Brain microvascular endothelial cell (primary cell): Measurements from ENCODE around the gene SLC35F3.

Experiments used
- DNase-seq: peaks from one replicate; pipeline ENCODE4 v3.0.0-alpha.2; 2020
- H3K27ac ChIP-seq: fragments of 250-450 bp; sonication (Bioruptor Pico); 2 replicates; pipeline ENCODE4 v1.5.1; 2020; ENCODE audit warnings: mild to moderate bottlenecking, moderate library complexity
- H3K27me3 ChIP-seq: fragments of 250-450 bp; sonication (Bioruptor Pico); replicated peaks from 2 replicates; pipeline ENCODE4 v1.5.1; 2020; ENCODE audit warnings: mild to moderate bottlenecking
- H3K36me3 ChIP-seq: fragments of 250-450 bp; sonication (Bioruptor Pico); replicated peaks from 2 replicates; pipeline ENCODE4 v1.5.1; 2020; ENCODE audit warnings: mild to moderate bottlenecking
- H3K4me3 ChIP-seq: 2 replicates; pipeline ENCODE4 v1.5.1; 2011; ENCODE audit warnings: low read depth, mild to moderate bottlenecking, control low read depth, low read length, moderate library complexity
- CTCF ChIP-seq: IDR thresholded peaks from 2 replicates; pipeline ENCODE4 v1.5.1; 2011; ENCODE audit warnings: low read depth, mild to moderate bottlenecking, moderate library complexity, low read length, control low read depth, inconsistent platforms; ENCODE audit errors: missing control alignments
- in situ Hi-C: cut with HindIII; loops from 2 replicates; pipeline ENCODE4 v1.10.0; 2017; ENCODE audit warnings: low sequenced_read_pairs, low pct_ligation_motif_present

Gene SLC35F3

GRCh38 chr1:234237393-234237792 lies 332.9 kb downstream of the SLC35F3 start:
- no peak overlapping the region for H3K4me3 ChIP-seq
- no peaks in the 10 kb centered on the region for H3K27me3 ChIP-seq
- DNase-seq: no peak
- no peak for TF ChIP-seq CTCF
- no peak overlapping the region for H3K27ac ChIP-seq
- H3K36me3 ChIP-seq: no peaks in the 10 kb centered on the region
- in situ Hi-C loops: no loop called here

GRCh38 chr1:234238060-234238459 lies 333.6 kb downstream of the SLC35F3 start:
- H3K27ac ChIP-seq: no peak overlapping the region
- H3K27me3 ChIP-seq: no peaks in the 10 kb centered on the region
- DNase-seq: no peak
- H3K36me3 ChIP-seq: no peaks in the 10 kb centered on the region
- H3K4me3 ChIP-seq: no peak overlapping the region
- TF ChIP-seq CTCF: no peak
- in situ Hi-C loops: no loop called here

GRCh38 chr1:234239515-234239914 lies 335.0 kb downstream of the SLC35F3 start:
- no peaks in the 10 kb centered on the region for H3K36me3 ChIP-seq
- in situ Hi-C loops: no loop called here
- no peak for DNase-seq
- no peaks in the 10 kb centered on the region for H3K27me3 ChIP-seq
- H3K27ac ChIP-seq: no peak overlapping the region
- no peak for TF ChIP-seq CTCF
- no peak overlapping the region for H3K4me3 ChIP-seq

GRCh38 chr1:234239936-234240335 lies 335.5 kb downstream of the SLC35F3 start:
- no peaks in the 10 kb centered on the region for H3K36me3 ChIP-seq
- in situ Hi-C loops: no loop called here
- H3K4me3 ChIP-seq: no peak overlapping the region
- H3K27ac ChIP-seq: no peak overlapping the region
- TF ChIP-seq CTCF: no peak
- H3K27me3 ChIP-seq: no peaks in the 10 kb centered on the region
- no peak for DNase-seq

- Histone ChIP-seq H3K27ac (no peak overlapping the region), H3K36me3 (no peaks in the 10 kb centered on the region), H3K27me3 (no peaks in the 10 kb centered on the region), H3K4me3 (no peak overlapping the region)
- in situ Hi-C loops: no loop called here
- no peak for DNase-seq
- no peak for TF ChIP-seq CTCF
Measured at GRCh38 chr1:234240680-234241079, 336.2 kb downstream of the SLC35F3 start.

GRCh38 chr1:234241941-234242490 lies 337.5 kb downstream of the SLC35F3 start:
- DNase-seq: no peak
- Histone ChIP-seq H3K36me3 (no peaks in the 10 kb centered on the region), H3K4me3 (no peak overlapping the region), H3K27ac (no peak overlapping the region), H3K27me3 (no peaks in the 10 kb centered on the region)
- no peak for TF ChIP-seq CTCF
- in situ Hi-C loops: no loop called here
